Amniotic epithelial cell (primary cell): Measurements from ENCODE around the gene STXBP5.
A peak's percentile ranks its signal among the peaks of the same experiment; 100 is the strongest.

Experiments used
- DNase-seq: peaks from one replicate; pipeline ENCODE4 v3.0.0-alpha.2; 2010; ENCODE audit warnings: low read depth

The STXBP5 gene

GRCh38 chr6:147204060-147204785 lies at the start of gene STXBP5:
STXBP5 (plus strand) TSS chr6:147204417; CDS start chr6:147204533, 116 bp downstream.
- DNase-seq, result peak; percentile 36

GRCh38 chr6:147154454-147154853 lies 49.8 kb upstream of the STXBP5 start:
- peak; percentile 57 for DNase-seq

- DNase-seq, result no peak
Measured at GRCh38 chr6:147156218-147156617, 48.0 kb upstream of the STXBP5 start.

- DNase-seq, result peak; percentile 83
Measured at GRCh38 chr6:147156799-147157382, 47.3 kb upstream of the STXBP5 start.

- no peak for DNase-seq
Measured at GRCh38 chr6:147157930-147158329, 46.3 kb upstream of the STXBP5 start.

- peak; percentile 81 for DNase-seq
Measured at GRCh38 chr6:147158881-147159280, 45.3 kb upstream of the STXBP5 start.

- no peak for DNase-seq
Measured at GRCh38 chr6:147159536-147160374, 44.5 kb upstream of the STXBP5 start.

- no peak for DNase-seq
Measured at GRCh38 chr6:147160593-147160992, 43.6 kb upstream of the STXBP5 start.

- DNase-seq, result no peak
Measured at GRCh38 chr6:147161253-147161973, 42.8 kb upstream of the STXBP5 start.

- peak; percentile 92 for DNase-seq
Measured at GRCh38 chr6:147161974-147162495, 42.2 kb upstream of the STXBP5 start.

GRCh38 chr6:147164761-147165160 lies 39.5 kb upstream of the STXBP5 start:
- no peak for DNase-seq

- DNase-seq, result peak; percentile 55
Measured at GRCh38 chr6:147166360-147166944, 37.8 kb upstream of the STXBP5 start.

- no peak for DNase-seq
Measured at GRCh38 chr6:147166992-147167391, 37.2 kb upstream of the STXBP5 start.

GRCh38 chr6:147167576-147168461 lies 36.4 kb upstream of the STXBP5 start:
- DNase-seq, result no peak

GRCh38 chr6:147169529-147169928 lies 34.7 kb upstream of the STXBP5 start:
- DNase-seq, result no peak

GRCh38 chr6:147170269-147170668 lies 33.9 kb upstream of the STXBP5 start:
- DNase-seq, result peak; percentile 97

GRCh38 chr6:147173140-147173539 lies 31.1 kb upstream of the STXBP5 start:
- peak; percentile 13 for DNase-seq

GRCh38 chr6:147173675-147174308 lies 30.4 kb upstream of the STXBP5 start:
- DNase-seq, result no peak

- DNase-seq, result no peak
Measured at GRCh38 chr6:147176795-147177194, 27.4 kb upstream of the STXBP5 start.

GRCh38 chr6:147177286-147177685 lies 26.9 kb upstream of the STXBP5 start:
- DNase-seq, result peak; percentile 42
